Cardiac fibroblast (primary cell): ENCODE results near the gene AIP.

Experiments used
- DNase-seq, 2 donors: peaks; one replicate each; pipeline versions ENCODE4 v3.0.0 to v3.0.0-alpha.2; 2010; ENCODE audit warnings: low read depth in 2 of 2
- H3K4me3 ChIP-seq, 2 donors: replicated peaks in 1 of 2; 1 replicate in 1 of 2; 2 replicates in 1 of 2; pipeline ENCODE4 v1.5.1; 2011; ENCODE audit warnings: low read depth in 2 of 2, low read length in 2 of 2, mild to moderate bottlenecking in 2 of 2, moderate library complexity in 1 of 2
- CTCF ChIP-seq: IDR thresholded peaks from one replicate; pipeline ENCODE4 v1.5.1; 2011; ENCODE audit warnings: low read depth, mild to moderate bottlenecking, low read length, inconsistent platforms

AIP gene

GRCh38 chr11:67525275-67525976 is 42.6 kb downstream of the AIP start:
- DNase-seq: no peak
- no peak for TF ChIP-seq CTCF
- no peak overlapping the region for H3K4me3 ChIP-seq

GRCh38 chr11:67528376-67528775 is 45.5 kb downstream of the AIP start:
- no peak for TF ChIP-seq CTCF
- no peak overlapping the region for H3K4me3 ChIP-seq
- no peak for DNase-seq

GRCh38 chr11:67530282-67530592 is 47.4 kb downstream of the AIP start:
- TF ChIP-seq CTCF: no peak
- H3K4me3 ChIP-seq: no peak overlapping the region
- peak in 1 of 2 donors; percentile 8 for DNase-seq

GRCh38 chr11:67532889-67533288 is 50.1 kb downstream of the AIP start:
- TF ChIP-seq CTCF: no peak
- DNase-seq: no peak
- H3K4me3 ChIP-seq: no peak overlapping the region

GRCh38 chr11:67534070-67534679 is 51.3 kb downstream of the AIP start:
- TF ChIP-seq CTCF: no peak
- H3K4me3 ChIP-seq: no peak overlapping the region
- DNase-seq: peak in 1 of 2 donors; percentile 31

- no peak overlapping the region for H3K4me3 ChIP-seq
- no peak for TF ChIP-seq CTCF
- DNase-seq: no peak
Measured at GRCh38 chr11:67535561-67535960, 52.7 kb downstream of the AIP start.

- no peak for TF ChIP-seq CTCF
- H3K4me3 ChIP-seq: no peak overlapping the region
- DNase-seq: peak; percentile 12 to 29
Measured at GRCh38 chr11:67538306-67538705, 55.5 kb downstream of the AIP start.
